A549 treated with Hydrocortisone at 1 μM for 4 hours (cell line): Measurements from ENCODE around the gene ZYG11B. TPM values are rescaled to one million over a fixed set of nuclear protein-coding genes. Genes with fewer than 3 reads are reported as not detected.

Experiments
- total RNA-seq: library from RNA; stranded (reverse); fragments of 200-300 nt; extraction: Qiagen RNA extraction; gene quantifications from 5 replicates; pipeline ENCODE4 v1.2.3, GENCODE V29; 2022

ZYG11B gene
- total RNA-seq = 4.0 to 7.3 TPM (median 6.1 TPM) in 5 replicates

DNA sequence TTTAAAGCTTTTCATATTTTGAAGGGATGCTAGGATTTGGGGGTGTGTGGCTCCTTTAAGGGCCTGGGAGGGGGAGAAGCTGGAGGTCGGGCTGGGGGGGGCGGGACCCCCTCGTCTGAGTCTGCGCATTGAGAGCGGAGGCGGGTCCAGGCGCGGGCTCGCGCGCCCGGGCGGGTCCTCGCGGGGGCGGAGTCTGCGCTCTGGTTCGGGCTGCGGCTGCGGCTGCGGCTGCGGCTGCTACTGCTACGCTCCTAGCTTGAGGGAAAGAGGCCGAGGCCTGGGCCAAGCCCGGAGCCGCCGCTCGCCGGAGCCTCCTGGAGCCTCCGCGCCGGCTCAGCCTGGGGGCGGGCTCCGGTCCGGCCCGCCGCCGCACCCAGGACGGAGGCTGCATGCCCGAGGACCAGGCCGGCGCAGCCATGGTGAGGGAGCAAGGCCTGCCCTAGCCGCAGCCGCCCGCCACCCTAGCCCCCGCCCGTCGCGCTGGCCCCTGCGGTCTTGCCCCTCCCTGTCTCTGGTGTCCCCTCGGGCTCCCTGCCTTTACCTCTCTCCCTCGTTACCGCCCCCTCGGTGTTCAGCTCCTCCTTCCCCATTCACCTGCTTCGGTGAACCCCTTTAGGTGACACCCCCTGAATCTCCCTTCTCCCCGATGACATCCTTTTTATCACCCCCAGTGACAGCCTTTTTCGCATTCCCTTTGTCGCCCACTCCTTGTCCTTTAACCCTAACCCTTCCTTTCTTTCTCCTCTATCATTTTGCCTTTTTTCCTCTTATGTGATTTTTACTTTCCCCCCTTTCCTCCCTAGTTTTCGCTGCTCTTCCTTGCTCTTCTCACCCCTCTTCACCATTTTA, at the start of gene ZYG11B:
ZYG11B (plus strand) TSS at position 189 of the 849 bp plus-strand sequence; CDS start at position 390, 201 bp downstream.

GRCh38 chr1:52697795-52698674, 28.2 kb upstream of the ZYG11B start, which contains the start of gene COA7:
TSS of gene COA7 (minus strand) at chr1:52698347. CDS start at chr1:52698326, 21 bp downstream.

GRCh38 chr1:52842643-52843310, 116.5 kb downstream of the ZYG11B start, which contains the start of gene ZYG11A:
TSS of gene ZYG11A (plus strand) at chr1:52842760. CDS start at chr1:52842884, 124 bp downstream.

Other genes starting within 250 kb of the ZYG11B start
- 29.5 to 41.3 TPM (median 31.6 TPM) in 5 replicates for gene TUT4, start 173.4 kb upstream of the ZYG11B start, total RNA-seq
- not detected in 5 replicates for gene GPX7, start 124.1 kb upstream of the ZYG11B start, total RNA-seq
- gene SHISAL2A, start 93.3 kb upstream of the ZYG11B start, total RNA-seq = 0.33 to 0.86 TPM (median 0.47 TPM) in 5 replicates
- 23.7 to 27.6 TPM (median 26.0 TPM) in 5 replicates for gene COA7, start 28.1 kb upstream of the ZYG11B start, total RNA-seq
- gene ZYG11A, start 116.3 kb downstream of the ZYG11B start, total RNA-seq = 2.2 to 2.8 TPM (median 2.7 TPM) in 5 replicates
- gene ECHDC2, start 195.3 kb downstream of the ZYG11B start, total RNA-seq = 8.0 to 12.1 TPM (median 9.8 TPM) in 5 replicates
- gene SCP2, start 200.8 kb downstream of the ZYG11B start, total RNA-seq = 47.0 to 66.7 TPM (median 50.4 TPM) in 5 replicates